SU-DHL-6 (cell line): ENCODE data around the gene PLSCR4.

Experiments used
- H2AFZ ChIP-seq: fragments of 200-600 bp; sonication (generic); 2 replicates; pipeline ENCODE4 v1.6.1; 2014; ENCODE audit warnings: low read depth, mild to moderate bottlenecking, moderate library complexity, mixed read lengths, antibody characterized with exemption, low read length; ENCODE audit not compliant: severe bottlenecking
- H3F3A ChIP-seq: fragments of 200-600 bp; shearing (Covaris generic); 2 replicates; pipeline ENCODE4 v1.6.0; 2016; ENCODE audit warnings: antibody characterized with exemption, mild to moderate bottlenecking; ENCODE audit not compliant: insufficient read depth
- H3K27ac ChIP-seq: fragments of 200-600 bp; sonication (generic); 2 replicates; pipeline ENCODE4 v1.5.1; 2016; ENCODE audit warnings: low read depth, mild to moderate bottlenecking, low read length, moderate library complexity, mixed read lengths
- H3K27me3 ChIP-seq: fragments of 200-600 bp; sonication (generic), shearing (Covaris generic); 2 replicates; pipeline ENCODE4 v1.6.0; 2014; ENCODE audit warnings: mild to moderate bottlenecking, low read length
- H3K36me3 ChIP-seq: fragments of 200-600 bp; sonication (generic); 2 replicates; pipeline ENCODE4 v1.6.1; 2014; ENCODE audit warnings: mild to moderate bottlenecking, low read length, mixed read lengths
- H3K4me2 ChIP-seq: fragments of 300-600, 200-600 bp; shearing (Covaris generic), sonication (generic); 2 replicates; pipeline ENCODE4 v1.6.0; 2014; ENCODE audit warnings: low read length, low read depth, mild to moderate bottlenecking; ENCODE audit not compliant: poor library complexity, severe bottlenecking
- H3K4me3 ChIP-seq: fragments of 200-600 bp; sonication (generic); 2 replicates; pipeline ENCODE4 v1.5.1; 2014; ENCODE audit warnings: antibody characterized with exemption, low read length, mild to moderate bottlenecking, mixed read lengths; ENCODE audit not compliant: insufficient read depth, poor library complexity, severe bottlenecking
- H3K79me2 ChIP-seq: fragments of 200-600 bp; sonication (generic); 2 replicates; pipeline ENCODE4 v1.6.1; 2014; ENCODE audit warnings: mild to moderate bottlenecking, low read length, moderate library complexity; ENCODE audit not compliant: insufficient read depth
- H3K9ac ChIP-seq: fragments of 200-600 bp; sonication (generic); 2 replicates; pipeline ENCODE4 v1.7.0; 2014; ENCODE audit warnings: mild to moderate bottlenecking, low read length
- H3K9me2 ChIP-seq: fragments of 200-600 bp; sonication (generic); replicated peaks from 2 replicates; pipeline ENCODE4 v1.6.1; 2014; ENCODE audit warnings: low read length; ENCODE audit not compliant: insufficient read depth
- H3K9me3 ChIP-seq: fragments of 200-600 bp; sonication (generic); 2 replicates; pipeline ENCODE4 v1.6.1; 2014; ENCODE audit warnings: low read length, mixed read lengths; ENCODE audit not compliant: insufficient read depth
- H4K20me1 ChIP-seq: fragments of 200-600 bp; sonication (generic); 2 replicates; pipeline ENCODE4 v1.6.1; 2014; ENCODE audit warnings: low read depth, mild to moderate bottlenecking, antibody characterized with exemption, low read length, moderate library complexity, mixed read lengths
- EZH2phosphoT487 ChIP-seq: fragments of 200-600 bp; sonication (generic), shearing (Covaris generic); conservative IDR thresholded peaks from 2 replicates; pipeline ENCODE4 v1.6.1; 2018; ENCODE audit warnings: mild to moderate bottlenecking, antibody characterized with exemption, low read length, moderate library complexity, mixed read lengths
- TF ChIP-seq, protein P1 (sequence below): fragments of 200-600 bp; sonication (generic); IDR thresholded peaks from one replicate; pipeline ENCODE4 v1.5.1; 2017; ENCODE audit warnings: antibody characterized with exemption, mild to moderate bottlenecking, low read length, moderate library complexity; ENCODE audit not compliant: insufficient read depth, poor library complexity, severe bottlenecking

Gene PLSCR4

DNA sequence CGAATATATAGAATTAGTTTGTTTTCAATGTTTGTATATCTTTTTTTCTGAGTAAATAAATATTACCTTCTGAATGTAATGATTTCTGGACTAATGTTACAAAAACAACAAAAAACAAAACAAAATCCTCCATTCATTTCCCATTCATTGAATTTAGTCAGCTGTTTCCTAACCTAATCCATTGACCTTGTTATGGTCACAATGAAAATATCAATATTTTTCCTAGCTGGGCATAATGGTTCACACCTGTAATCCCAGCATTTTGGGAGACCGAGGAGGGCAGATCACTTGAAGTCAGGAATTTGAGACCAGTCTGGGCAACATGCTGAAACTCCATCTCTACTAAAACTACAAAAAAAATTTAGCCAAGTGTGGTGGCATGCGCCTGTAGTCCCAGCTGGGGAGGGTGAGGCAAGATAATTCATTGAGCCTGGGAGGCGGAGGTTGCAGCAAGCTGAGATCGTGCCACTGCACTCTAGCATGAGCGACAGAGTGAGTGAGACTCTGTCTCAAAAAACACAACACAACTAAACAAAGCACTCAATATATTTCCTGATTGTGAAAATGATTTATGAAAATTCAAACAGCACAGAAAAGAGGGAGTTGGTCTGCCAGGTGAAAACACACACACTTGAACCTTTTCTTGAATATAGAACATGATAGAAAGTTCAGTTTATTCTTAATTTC lies 23.0 kb upstream of the PLSCR4 start:
- no peaks in the 10 kb centered on the region for H3K27me3 ChIP-seq
- no peaks in the 10 kb centered on the region for H3K79me2 ChIP-seq
- no peaks in the 10 kb centered on the region for H4K20me1 ChIP-seq
- no peak overlapping the region for H3K27ac ChIP-seq
- no peak for TF ChIP-seq EZH2phosphoT487
- TF ChIP-seq, protein P1, sequence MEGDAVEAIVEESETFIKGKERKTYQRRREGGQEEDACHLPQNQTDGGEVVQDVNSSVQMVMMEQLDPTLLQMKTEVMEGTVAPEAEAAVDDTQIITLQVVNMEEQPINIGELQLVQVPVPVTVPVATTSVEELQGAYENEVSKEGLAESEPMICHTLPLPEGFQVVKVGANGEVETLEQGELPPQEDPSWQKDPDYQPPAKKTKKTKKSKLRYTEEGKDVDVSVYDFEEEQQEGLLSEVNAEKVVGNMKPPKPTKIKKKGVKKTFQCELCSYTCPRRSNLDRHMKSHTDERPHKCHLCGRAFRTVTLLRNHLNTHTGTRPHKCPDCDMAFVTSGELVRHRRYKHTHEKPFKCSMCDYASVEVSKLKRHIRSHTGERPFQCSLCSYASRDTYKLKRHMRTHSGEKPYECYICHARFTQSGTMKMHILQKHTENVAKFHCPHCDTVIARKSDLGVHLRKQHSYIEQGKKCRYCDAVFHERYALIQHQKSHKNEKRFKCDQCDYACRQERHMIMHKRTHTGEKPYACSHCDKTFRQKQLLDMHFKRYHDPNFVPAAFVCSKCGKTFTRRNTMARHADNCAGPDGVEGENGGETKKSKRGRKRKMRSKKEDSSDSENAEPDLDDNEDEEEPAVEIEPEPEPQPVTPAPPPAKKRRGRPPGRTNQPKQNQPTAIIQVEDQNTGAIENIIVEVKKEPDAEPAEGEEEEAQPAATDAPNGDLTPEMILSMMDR, result no peak
- no peaks in the 10 kb centered on the region for H3K36me3 ChIP-seq
- H3K4me2 ChIP-seq, result no peak overlapping the region
- H3K9me3 ChIP-seq, result no peaks in the 10 kb centered on the region
- H3K4me3 ChIP-seq, result no peak overlapping the region
- no peak overlapping the region for H3K9ac ChIP-seq
- H3F3A ChIP-seq, result no peaks in the 10 kb centered on the region
- H3K9me2 ChIP-seq, result no peaks in the 10 kb centered on the region
- no peak overlapping the region for H2AFZ ChIP-seq

DNA sequence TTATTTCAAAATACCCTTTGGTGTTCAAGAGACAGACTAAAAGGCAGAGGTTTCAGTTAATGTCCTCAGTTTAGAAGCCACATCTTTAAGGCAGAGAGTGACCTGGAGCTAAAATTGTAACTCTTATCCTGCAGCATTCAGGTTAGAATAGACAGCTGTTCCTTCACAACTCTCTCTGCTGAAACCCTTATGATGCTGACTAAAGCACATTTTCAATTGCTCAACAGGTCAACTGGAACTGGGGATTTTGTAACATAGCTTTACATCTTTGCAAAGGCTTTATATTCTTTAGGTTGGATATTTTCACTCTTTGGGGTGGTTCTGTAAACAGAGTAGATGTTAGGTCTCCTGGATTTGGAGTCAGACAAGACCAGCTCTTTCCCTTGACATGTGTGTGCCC lies 20.3 kb upstream of the PLSCR4 start:
- TF ChIP-seq EZH2phosphoT487, result no peak
- TF ChIP-seq, protein P1, result no peak

DNA sequence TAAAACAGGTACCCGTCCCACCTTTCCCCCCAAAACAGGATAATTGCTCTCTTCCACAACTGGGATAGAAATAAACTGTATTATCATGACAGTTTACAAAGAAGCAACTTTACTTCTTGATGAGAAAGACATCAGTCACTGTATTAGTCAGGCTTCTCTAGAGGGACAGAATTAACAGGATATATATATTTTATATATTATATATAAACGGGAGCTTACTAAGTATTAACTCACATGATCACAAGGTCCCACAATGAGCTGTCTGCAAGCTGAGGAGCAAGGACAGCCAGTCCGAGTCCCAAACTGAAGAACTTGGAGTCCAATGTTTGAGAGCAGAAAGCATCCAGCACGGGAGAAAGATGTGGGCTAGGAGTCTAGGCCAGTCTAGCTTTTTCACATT lies 18.4 kb upstream of the PLSCR4 start:
- Histone ChIP-seq H3K27ac (no peak overlapping the region), H3K27me3 (no peaks in the 10 kb centered on the region), H3K9me2 (no peaks in the 10 kb centered on the region), H2AFZ (no peak overlapping the region), H3K4me3 (no peak overlapping the region), H4K20me1 (no peaks in the 10 kb centered on the region), H3K9me3 (no peaks in the 10 kb centered on the region), H3K9ac (no peak overlapping the region), H3K36me3 (no peaks in the 10 kb centered on the region), H3K4me2 (no peak overlapping the region), H3K79me2 (no peaks in the 10 kb centered on the region), H3F3A (no peaks in the 10 kb centered on the region)
- no peak for TF ChIP-seq EZH2phosphoT487
- TF ChIP-seq, protein P1, result no peak

More for the DNA sequence above, 20.3 kb upstream of the PLSCR4 start:
- H3K9me3 ChIP-seq, result no peaks in the 10 kb centered on the region
- no peak overlapping the region for H3K4me2 ChIP-seq
- H3K9me2 ChIP-seq, result no peaks in the 10 kb centered on the region
- no peaks in the 10 kb centered on the region for H3F3A ChIP-seq
- H3K27ac ChIP-seq, result no peak overlapping the region
- H4K20me1 ChIP-seq, result no peaks in the 10 kb centered on the region
- no peak overlapping the region for H3K4me3 ChIP-seq
- H2AFZ ChIP-seq, result no peak overlapping the region
- H3K36me3 ChIP-seq, result no peaks in the 10 kb centered on the region
- H3K27me3 ChIP-seq, result no peaks in the 10 kb centered on the region
- H3K79me2 ChIP-seq, result no peaks in the 10 kb centered on the region
- no peak overlapping the region for H3K9ac ChIP-seq
